OCI-LY7 (cell line): ENCODE results near the gene FTO.

ENCODE experiments used
- CTCF ChIP-seq: fragments of 200-600 bp; sonication (generic); conservative IDR thresholded peaks from 2 replicates; pipeline ENCODE4 v1.5.1; 2014; ENCODE audit warnings: mild to moderate bottlenecking, antibody characterized with exemption, low read length, moderate library complexity, mixed read lengths
- EZH2phosphoT487 ChIP-seq: fragments of 200-600 bp; sonication (generic); IDR thresholded peaks from 2 replicates; pipeline ENCODE4 v1.6.1; 2018; ENCODE audit warnings: low read depth, borderline replicate concordance, mild to moderate bottlenecking, mixed run types, antibody characterized with exemption, low read length, moderate library complexity, mixed read lengths

- TF ChIP-seq CTCF (no peak), EZH2phosphoT487 (no peak)
These were observed 217.0 kb downstream of the FTO start for GRCh38 chr16:53920988-53921387.
